HCT116 (cell line): ENCODE measurements around the gene METTL25B. TPM values are rescaled to one million over a fixed set of nuclear protein-coding genes. Genes with fewer than 3 reads are reported as not detected.
A peak's percentile ranks its signal among the peaks of the same experiment; 100 is the strongest.

ENCODE experiments used
- ATAC-seq: fragments of 200-7000 bp; cut with Tn5 transposase; 2 replicates; pipeline ENCODE4 v1.9.1; 2020; ENCODE audit warnings: mild to moderate bottlenecking, moderate library complexity
- BruUV-seq: library from RNA; stranded (reverse); fragments of 400-500 nt; replicated peaks from 2 replicates; lab custom pipeline; 2021; lab: Mats Ljungman, UMichigan
- CTCF ChIA-PET: fragments of 300-600 bp; sonication (Branson Sonifier 250); formaldehyde crosslinking; loops from one replicate; lab custom pipeline; 2021; ENCODE audit warnings: antibody characterized with exemption; lab: Charles Lee
- POLR2A ChIA-PET: fragments of 300-600, 350-600 bp; sonication (Branson Sonifier 250); formaldehyde crosslinking; loops from one replicate; lab custom pipeline; 2021; ENCODE audit warnings: antibody characterized with exemption; lab: Charles Lee
- RAD21 ChIA-PET, 2 experiments: fragments of 300-600 bp; sonication (Branson Sonifier 250); formaldehyde crosslinking; loops; one replicate each; lab custom pipeline; 2023; ENCODE audit warnings: low total read pairs in 2 of 2; ENCODE audit not compliant: uncharacterized antibody in 2 of 2, unreplicated experiment in 2 of 2, low non-redundant PET in 1 of 2; lab: Charles Lee
- DNase-seq: peaks from one replicate; pipeline ENCODE4 v3.0.0-alpha.2; 2010; ENCODE audit warnings: low read depth, low spot score
- H2AFZ ChIP-seq: fragments of 200-600 bp; shearing (Covaris generic), sonication (generic); 2 replicates; pipeline ENCODE4 v1.6.1; 2017; ENCODE audit warnings: low read depth, mixed run types, mixed read lengths, antibody characterized with exemption, low read length; ENCODE audit not compliant: poor library complexity, severe bottlenecking
- H3K27ac ChIP-seq: 2 replicates; pipeline ENCODE4 v1.5.1; 2012; ENCODE audit warnings: low read depth, low read length
- H3K27me3 ChIP-seq: fragments of 200-600 bp; sonication (generic); 2 replicates; pipeline ENCODE4 v1.6.1; 2016; ENCODE audit warnings: mixed run types, low read length, mixed read lengths; ENCODE audit not compliant: insufficient read depth
- H3K36me3 ChIP-seq, 2 experiments: fragments of 200-500 bp in 1 of 2; fragments of 200-600 bp in 1 of 2; sonication (Bioruptor generic) in 1 of 2; sonication (generic) in 1 of 2; 2 replicates each; pipeline versions ENCODE4 v1.5.1 to v1.6.1; 2014 to 2016; ENCODE audit warnings: low read length in 2 of 2, inconsistent platforms in 1 of 2, mixed read lengths in 1 of 2, mixed run types in 1 of 2; ENCODE audit not compliant: insufficient read depth in 2 of 2, control insufficient read depth in 1 of 2
- H3K4me1 ChIP-seq, 2 experiments: fragments of 200-600 bp in 1 of 2; sonication (generic) in 1 of 2; 2 replicates each; pipeline versions ENCODE4 v1.5.1 to v1.6.1; 2012 to 2017; ENCODE audit warnings: low read length in 2 of 2, inconsistent platforms in 1 of 2, mild to moderate bottlenecking in 1 of 2, mixed read lengths in 1 of 2, mixed run types in 1 of 2, moderate library complexity in 1 of 2; ENCODE audit not compliant: insufficient read depth in 2 of 2, control insufficient read depth in 1 of 2
- H3K4me2 ChIP-seq: fragments of 200-600 bp; sonication (generic); 2 replicates; pipeline ENCODE4 v1.6.1; 2017; ENCODE audit warnings: mixed run types, low read length, mixed read lengths
- H3K4me3 ChIP-seq, 2 experiments: fragments of 200-600 bp in 1 of 2; sonication (generic) in 1 of 2; replicated peaks in 1 of 2; 2 replicates each; pipeline ENCODE4 v1.5.1; 2011 to 2016; ENCODE audit warnings: low read length in 2 of 2, control low read depth in 1 of 2, low read depth in 1 of 2, mild to moderate bottlenecking in 1 of 2, mixed read lengths in 1 of 2, mixed run types in 1 of 2
- H3K79me2 ChIP-seq: fragments of 200-600 bp; sonication (generic); 2 replicates; pipeline ENCODE4 v1.6.1; 2017; ENCODE audit warnings: mild to moderate bottlenecking, mixed run types, low read length, moderate library complexity, mixed read lengths; ENCODE audit not compliant: insufficient read depth
- H3K9ac ChIP-seq: fragments of 200-600 bp; sonication (generic); 2 replicates; pipeline ENCODE4 v1.6.1; 2016; ENCODE audit warnings: low read length, mixed read lengths
- H3K9me2 ChIP-seq: fragments of 200-600 bp; sonication (generic), shearing (Covaris generic); 2 replicates; pipeline ENCODE4 v1.6.1; 2017; ENCODE audit warnings: mixed run types, mild to moderate bottlenecking, moderate library complexity; ENCODE audit not compliant: insufficient read depth
- H3K9me3 ChIP-seq, 2 experiments: fragments of 200-500 bp in 1 of 2; fragments of 200-600 bp in 1 of 2; sonication (Bioruptor generic) in 1 of 2; sonication (generic) in 1 of 2; 2 replicates each; pipeline ENCODE4 v1.6.1; 2014 to 2017; ENCODE audit warnings: low read length in 2 of 2, mixed read lengths in 2 of 2, inconsistent platforms in 1 of 2, low read depth in 1 of 2, mild to moderate bottlenecking in 1 of 2, mixed run types in 1 of 2, moderate library complexity in 1 of 2; ENCODE audit not compliant: control insufficient read depth in 1 of 2, insufficient read depth in 1 of 2
- H4K20me1 ChIP-seq: fragments of 200-600 bp; sonication (generic), shearing (Covaris generic); 2 replicates; pipeline ENCODE4 v1.6.1; 2017; ENCODE audit warnings: mixed run types, mild to moderate bottlenecking, moderate library complexity; ENCODE audit not compliant: insufficient read depth
- EZH2phosphoT487 ChIP-seq: fragments of 200-600 bp; IDR thresholded peaks from 2 replicates; pipeline ENCODE4 v1.6.1; 2018; ENCODE audit warnings: antibody characterized with exemption, borderline replicate concordance
- POLR2A ChIP-seq: IDR thresholded peaks from 2 replicates; pipeline ENCODE4 v1.7.0; 2011; ENCODE audit warnings: borderline replicate concordance; ENCODE audit not compliant: insufficient read depth, insufficient read length; ENCODE audit errors: extremely low read depth
- POLR2AphosphoS5 ChIP-seq: IDR thresholded peaks from 2 replicates; pipeline ENCODE4 v1.6.1; 2011; ENCODE audit warnings: mild to moderate bottlenecking, low read depth, low read length, moderate library complexity
- RAD21 ChIP-seq: IDR thresholded peaks from 2 replicates; pipeline ENCODE4 v1.6.1; 2012; ENCODE audit warnings: low read depth, mild to moderate bottlenecking
- YY1 ChIP-seq: IDR thresholded peaks from 2 replicates; pipeline ENCODE4 v1.6.1; 2011; ENCODE audit warnings: low read length, low read depth, moderate library complexity, mild to moderate bottlenecking; ENCODE audit not compliant: insufficient replicate concordance; ENCODE audit errors: extremely low read depth
- ZFX ChIP-seq: fragments of 450-650 bp; IDR thresholded peaks from 2 replicates; pipeline ENCODE4 v1.6.1; 2017
- intact Hi-C: fragments of 100-400 bp; cut with micrococcal nuclease; formaldehyde crosslinking; loops from 2 replicates; pipeline ENCODE4 v1.10.0; 2022
- total RNA-seq: library from RNA; stranded (reverse); gene quantifications from one replicate; pipeline ENCODE4 v1.2.1, GENCODE V29; 2021; ENCODE audit not compliant: unreplicated experiment

METTL25B gene
- total RNA-seq, 1 experiment from 2014 or later: 36.5 TPM

- DNase-seq: peak; percentile 100
- Histone ChIP-seq H3K9me3 (no peaks in the 10 kb centered on the region), H3K27ac (peak within 1 kb of the TSS; percentile 84), H3K4me1 (peaks cover 13 to 29% of the 10 kb centered on the region in 2 experiments), H3K36me3 (peaks cover 25 to 43% of the 10 kb centered on the region in 2 experiments; a peak in 3 of 4 replicates), H3K4me3 (peak within 1 kb of the TSS; percentile 67 to 80), H4K20me1 (no peaks in the 10 kb centered on the region), H2AFZ (no peak within 1 kb of the TSS), H3K27me3 (no peaks in the 10 kb centered on the region), H3K9me2 (no peaks in the 10 kb centered on the region), H3K4me2 (peak within 1 kb of the TSS; percentile 79), H3K79me2 (peaks cover 53% of the 10 kb centered on the region), H3K9ac (peak within 1 kb of the TSS; percentile 89)
- CTCF ChIA-PET: interaction anchor here (0.9 to 1.6 kb wide), 7 partner anchors 11 to 187 kb away, joined by 3 to 21 read pairs (median 7); partner anchors contain the start of genes HDGF, METTL25B and PRCC
- intact Hi-C loops: loop anchor here (1.0 to 10.0 kb wide), 3 partner anchors 13 to 236 kb away; partner anchors contain the start of genes ISG20L2, MEF2D, METTL25B and PRCC
- ATAC-seq: peak; percentile 88
- no TSS peak for BruUV-seq
- TF ChIP-seq YY1 (peak; percentile 91), POLR2AphosphoS5 (peak; percentile 81), EZH2phosphoT487 (no peak), ZFX (peak; percentile 94), RAD21 (no peak), POLR2A (peak; percentile 64)
- POLR2A ChIA-PET: interaction anchor here (0.6 to 1.6 kb wide), 14 partner anchors 9 to 141 kb away, joined by 3 to 28 read pairs (median 4); partner anchors contain the start of genes CRABP2, HDGF, ISG20L2 and METTL25B
- RAD21 ChIA-PET: interaction anchor here (0.8 to 1.6 kb wide), 6 partner anchors 12 to 52 kb away, joined by 3 to 5 read pairs (median 4); partner anchors contain the start of genes PRCC (in 2 of the 2), ISG20L2 (in 1 of the 2) and METTL25B (in 1 of the 2)
Measured at GRCh38 chr1:156740741-156741480, 12.6 kb downstream of the METTL25B start, which contains the start of gene MRPL24. MRPL24 (minus strand) TSS chr1:156741088; CDS start chr1:156738704, 2,384 bp downstream.
